NCI-H345 treated with DMSO at 0.1 percent for 48 hours (cell line): Measurements from ENCODE around the gene SMPDL3B.

Source experiments
- DNase-seq: peaks from one replicate; lab custom pipeline; 2025; ENCODE audit not compliant: unreplicated experiment; lab: John Stamatoyannopoulos, UW

The SMPDL3B gene

DNA sequence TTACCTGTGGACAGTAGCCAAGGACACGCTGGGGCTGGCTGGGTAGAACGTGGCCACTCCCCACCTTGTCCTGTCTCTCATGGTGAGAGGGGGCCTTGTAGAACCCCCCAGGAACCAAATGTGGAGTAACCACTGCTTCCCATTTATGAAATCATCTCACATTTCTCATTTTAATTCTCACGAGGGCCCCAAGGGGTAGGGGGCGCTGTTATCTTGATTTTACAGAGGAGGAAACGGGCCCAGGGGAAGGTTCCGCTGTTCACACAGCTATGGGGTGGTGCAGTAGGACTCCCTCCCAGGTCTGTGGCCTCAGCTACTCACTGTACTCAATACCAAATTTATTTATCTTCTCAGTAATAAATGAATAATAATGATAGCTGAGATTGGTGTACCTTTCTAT lies 5.5 kb downstream of the SMPDL3B start:
- DNase-seq = no peak

- DNase-seq = no peak
Measured at GRCh38 chr1:27940870-27941560, 6.2 kb downstream of the SMPDL3B start.

GRCh38 chr1:27941671-27942540 lies 7.1 kb downstream of the SMPDL3B start:
- no peak for DNase-seq

DNA sequence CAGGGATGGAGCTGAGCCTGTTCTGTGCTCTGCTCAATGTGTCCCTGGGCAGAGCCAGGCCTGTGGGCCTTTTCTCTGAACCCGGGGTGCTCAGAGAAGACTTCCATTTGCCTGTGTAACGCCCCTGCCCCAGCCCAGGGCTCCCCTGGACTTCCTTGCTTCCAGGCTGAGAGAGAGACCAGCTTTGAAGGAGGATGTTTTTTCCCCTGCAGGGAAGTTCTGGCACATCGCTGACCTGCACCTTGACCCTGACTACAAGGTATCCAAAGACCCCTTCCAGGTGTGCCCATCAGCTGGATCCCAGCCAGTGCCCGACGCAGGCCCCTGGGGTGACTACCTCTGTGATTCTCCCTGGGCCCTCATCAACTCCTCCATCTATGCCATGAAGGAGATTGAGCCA lies 10.2 kb downstream of the SMPDL3B start:
- no peak for DNase-seq

- DNase-seq = no peak
Measured at GRCh38 chr1:27949027-27949426, 14.2 kb downstream of the SMPDL3B start.

GRCh38 chr1:27951396-27951795 lies 16.6 kb downstream of the SMPDL3B start:
- no peak for DNase-seq

GRCh38 chr1:27952147-27952546 lies 17.3 kb downstream of the SMPDL3B start:
- DNase-seq = no peak

DNA sequence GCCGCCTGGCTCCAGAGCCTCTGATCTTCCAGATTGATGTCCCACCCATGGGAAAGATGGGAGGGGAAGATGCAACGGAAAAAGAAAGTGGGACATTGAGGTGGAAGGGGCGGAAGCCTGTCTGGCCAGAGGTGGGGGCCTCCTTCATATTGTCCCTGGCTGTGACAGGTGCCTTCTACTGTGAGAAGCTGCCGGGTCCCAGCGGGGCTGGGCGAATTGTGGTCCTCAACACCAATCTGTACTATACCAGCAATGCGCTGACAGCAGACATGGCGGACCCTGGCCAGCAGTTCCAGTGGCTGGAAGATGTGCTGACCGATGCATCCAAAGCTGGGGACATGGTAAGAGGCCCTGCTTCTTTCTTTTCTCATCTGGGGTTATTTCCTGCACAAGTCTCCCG lies 19.4 kb downstream of the SMPDL3B start:
- DNase-seq = no peak

- DNase-seq = no peak
Measured at GRCh38 chr1:27955076-27955475, 20.3 kb downstream of the SMPDL3B start.

- DNase-seq = no peak
Measured at GRCh38 chr1:27956761-27957160, 22.0 kb downstream of the SMPDL3B start.

DNA sequence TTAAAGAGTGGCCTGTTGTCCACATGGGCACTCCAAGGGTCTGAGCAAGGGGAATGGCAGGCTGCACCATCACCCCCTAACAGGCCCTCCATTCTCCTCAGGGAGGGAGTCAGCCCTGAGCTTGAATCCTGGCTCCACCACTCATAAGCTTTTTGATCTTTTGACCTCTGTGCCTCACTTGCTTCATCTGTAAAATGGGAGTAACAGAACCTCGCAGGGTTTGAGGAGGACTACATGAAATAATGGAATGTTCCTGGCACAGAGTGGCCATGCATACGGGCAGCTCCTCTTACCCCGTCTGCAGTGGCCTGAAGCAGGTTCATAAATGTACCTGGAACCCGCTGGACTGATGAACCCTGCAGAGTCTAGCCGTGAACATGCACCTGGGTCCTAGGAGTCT lies 22.9 kb downstream of the SMPDL3B start:
- DNase-seq = no peak

- DNase-seq = no peak
Measured at GRCh38 chr1:27958513-27958912, 23.7 kb downstream of the SMPDL3B start.

GRCh38 chr1:27959792-27960603 lies 25.2 kb downstream of the SMPDL3B start, which contains the start of gene XKR8:
XKR8 (plus strand) TSS chr1:27959973; CDS start chr1:27960070, 97 bp downstream.
- peak; percentile 69 for DNase-seq

GRCh38 chr1:27960762-27961645 lies 26.2 kb downstream of the SMPDL3B start:
- DNase-seq = no peak

DNA sequence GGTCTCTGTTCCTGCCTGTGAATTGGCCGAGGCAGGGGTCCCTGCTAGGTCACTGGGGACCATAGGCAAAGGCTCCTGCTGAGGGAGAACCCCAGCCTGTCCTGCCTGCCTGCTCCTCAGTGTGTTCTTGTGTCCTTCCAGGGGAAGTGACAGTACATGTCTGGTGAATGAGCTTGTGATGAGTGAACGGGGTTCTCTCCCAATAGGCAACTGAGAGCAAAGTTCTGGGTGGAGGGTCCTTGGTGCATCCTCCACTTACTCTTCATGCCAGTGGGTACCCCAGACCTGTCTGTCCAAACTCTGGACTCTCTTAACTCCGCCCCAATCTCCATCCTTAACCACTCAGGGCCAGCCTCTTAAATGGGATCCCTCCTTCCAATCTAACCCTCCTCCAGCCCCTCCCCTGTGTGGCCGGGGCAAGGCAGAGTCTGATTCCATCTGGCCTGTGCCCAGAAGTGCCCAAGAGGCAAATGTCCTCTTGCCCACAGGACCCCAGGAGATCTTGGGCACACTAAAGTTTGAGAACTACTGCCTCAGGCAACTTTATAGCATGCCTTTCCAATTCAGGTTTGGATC lies 26.9 kb downstream of the SMPDL3B start:
- DNase-seq = no peak

DNA sequence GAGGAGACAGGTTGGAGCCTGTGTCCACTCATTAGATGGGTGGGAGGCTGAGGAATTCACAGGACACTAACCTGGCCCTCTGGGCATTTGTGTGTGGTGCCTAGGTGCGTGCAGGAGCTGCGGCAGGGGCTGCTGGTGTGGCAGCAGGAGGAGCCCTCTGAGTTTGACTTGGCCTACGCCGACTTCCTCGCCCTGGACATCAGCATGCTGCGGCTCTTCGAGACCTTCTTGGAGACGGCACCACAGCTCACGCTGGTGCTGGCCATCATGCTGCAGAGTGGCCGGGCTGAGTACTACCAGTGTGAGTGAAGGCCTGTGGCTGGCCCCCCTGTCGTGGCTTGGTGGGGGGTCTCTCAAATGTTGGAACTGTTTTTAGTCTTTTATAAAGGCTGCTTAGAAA lies 28.6 kb downstream of the SMPDL3B start:
- no peak for DNase-seq

DNA sequence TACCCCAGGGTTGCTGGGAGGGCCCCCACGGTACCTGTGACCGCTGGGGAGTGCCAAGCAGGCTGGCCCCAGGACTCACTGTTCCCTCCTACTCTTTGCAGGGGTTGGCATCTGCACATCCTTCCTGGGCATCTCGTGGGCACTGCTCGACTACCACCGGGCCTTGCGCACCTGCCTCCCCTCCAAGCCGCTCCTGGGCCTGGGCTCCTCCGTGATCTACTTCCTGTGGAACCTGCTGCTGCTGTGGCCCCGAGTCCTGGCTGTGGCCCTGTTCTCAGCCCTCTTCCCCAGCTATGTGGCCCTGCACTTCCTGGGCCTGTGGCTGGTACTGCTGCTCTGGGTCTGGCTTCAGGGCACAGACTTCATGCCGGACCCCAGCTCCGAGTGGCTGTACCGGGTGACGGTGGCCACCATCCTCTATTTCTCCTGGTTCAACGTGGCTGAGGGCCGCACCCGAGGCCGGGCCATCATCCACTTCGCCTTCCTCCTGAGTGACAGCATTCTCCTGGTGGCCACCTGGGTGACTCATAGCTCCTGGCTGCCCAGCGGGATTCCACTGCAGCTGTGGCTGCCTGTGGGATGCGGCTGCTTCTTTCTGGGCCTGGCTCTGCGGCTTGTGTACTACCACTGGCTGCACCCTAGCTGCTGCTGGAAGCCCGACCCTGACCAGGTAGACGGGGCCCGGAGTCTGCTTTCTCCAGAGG lies 31.8 kb downstream of the SMPDL3B start:
- DNase-seq = no peak

GRCh38 chr1:27967106-27967883 lies 32.5 kb downstream of the SMPDL3B start:
- no peak for DNase-seq
